Neural progenitor cell (in vitro differentiated cells): ENCODE measurements around the gene HEXB. TPM values are rescaled to one million over a fixed set of nuclear protein-coding genes. Genes with fewer than 3 reads are reported as not detected.
"Not testable (repeated sequence)": the region's sequence is repeated elsewhere in the genome, so short reads cannot be mapped to it uniquely, and the experiment has no call there.

ENCODE experiments used
- DNase-seq: peaks from one replicate; pipeline ENCODE4 v3.0.0-alpha.2; 2016; ENCODE audit warnings: low spot score
- H2AFZ ChIP-seq: fragments of 200-600 bp; sonication (generic); replicated peaks from 2 replicates; pipeline ENCODE4 v1.6.1; 2016; ENCODE audit warnings: antibody characterized with exemption
- H3F3A ChIP-seq: fragments of 200-600 bp; sonication (generic); 2 replicates; pipeline ENCODE4 v1.6.1; 2016; ENCODE audit warnings: antibody characterized with exemption, low read depth
- H3K27ac ChIP-seq: fragments of 200-600 bp; sonication (generic); 2 replicates; pipeline ENCODE4 v1.5.1; 2016; ENCODE audit warnings: mild to moderate bottlenecking
- H3K27me3 ChIP-seq: fragments of 200-600 bp; sonication (generic); 2 replicates; pipeline ENCODE4 v1.6.1; 2016; ENCODE audit warnings: mild to moderate bottlenecking, moderate library complexity
- H3K36me3 ChIP-seq: fragments of 200-600 bp; sonication (generic); 2 replicates; pipeline ENCODE4 v1.5.1; 2016
- H3K4me1 ChIP-seq: fragments of 200-600 bp; sonication (generic); 2 replicates; pipeline ENCODE4 v1.6.1; 2016; ENCODE audit warnings: mixed run types
- H3K4me2 ChIP-seq: fragments of 200-600 bp; sonication (generic); 2 replicates; pipeline ENCODE4 v1.6.1; 2016
- H3K4me3 ChIP-seq: fragments of 200-600 bp; sonication (generic); 2 replicates; pipeline ENCODE4 v1.5.1; 2016
- H3K79me2 ChIP-seq: fragments of 200-600 bp; sonication (generic); 2 replicates; pipeline ENCODE4 v1.6.1; 2016; ENCODE audit warnings: low read depth
- H3K9ac ChIP-seq: fragments of 200-600 bp; sonication (generic); 2 replicates; pipeline ENCODE4 v1.6.1; 2016
- H3K9me3 ChIP-seq: fragments of 200-600 bp; sonication (generic); 2 replicates; pipeline ENCODE4 v1.5.1; 2016; ENCODE audit warnings: low read depth
- H4K20me1 ChIP-seq: fragments of 200-600 bp; sonication (generic); 2 replicates; pipeline ENCODE4 v1.6.1; 2016; ENCODE audit warnings: low read depth
- H3K27ac Mint-ChIP-seq: 3 replicates; pipeline ENCODE4 v1.8.0; 2021; ENCODE audit warnings: mixed read lengths
- H3K27me3 Mint-ChIP-seq: 2 replicates; pipeline ENCODE4 v1.8.0; 2022; ENCODE audit warnings: low read depth, mild to moderate bottlenecking, inconsistent platforms, moderate library complexity, mixed read lengths; ENCODE audit not compliant: insufficient read depth
- H3K36me3 Mint-ChIP-seq: 3 replicates; pipeline ENCODE4 v1.8.0; 2021; ENCODE audit warnings: mixed read lengths
- H3K4me1 Mint-ChIP-seq: 3 replicates; pipeline ENCODE4 v1.8.0; 2021; ENCODE audit warnings: mixed read lengths
- H3K4me3 Mint-ChIP-seq: 3 replicates; pipeline ENCODE4 v1.8.0; 2021; ENCODE audit warnings: mild to moderate bottlenecking, moderate library complexity, mixed read lengths
- H3K9me3 Mint-ChIP-seq: 3 replicates; pipeline ENCODE4 v1.8.0; 2020; ENCODE audit warnings: mixed read lengths
- EZH2 ChIP-seq: fragments of 200-600 bp; sonication (generic); IDR thresholded peaks from 2 replicates; pipeline ENCODE4 v1.6.1; 2017; ENCODE audit warnings: antibody characterized with exemption, mild to moderate bottlenecking, moderate library complexity
- EZH2phosphoT487 ChIP-seq: fragments of 200-600 bp; sonication (generic); IDR thresholded peaks from 2 replicates; pipeline ENCODE4 v1.6.1; 2017; ENCODE audit warnings: antibody characterized with exemption
- total RNA-seq: library from RNA; depleted of rRNA; stranded (reverse); fragments of >200 nt; gene quantifications from 2 replicates; pipeline ENCODE4 v1.2.3, GENCODE V29; 2015; ENCODE audit warnings: low replicate concordance
- TF ChIP-seq, protein P1 (sequence below): fragments of 200-600 bp; sonication (generic); IDR thresholded peaks from 2 replicates; pipeline ENCODE4 v1.5.1; 2017; ENCODE audit warnings: antibody characterized with exemption, mild to moderate bottlenecking

HEXB gene
- total RNA-seq, 1 donor from 2014 or later: 65.6 TPM

DNA sequence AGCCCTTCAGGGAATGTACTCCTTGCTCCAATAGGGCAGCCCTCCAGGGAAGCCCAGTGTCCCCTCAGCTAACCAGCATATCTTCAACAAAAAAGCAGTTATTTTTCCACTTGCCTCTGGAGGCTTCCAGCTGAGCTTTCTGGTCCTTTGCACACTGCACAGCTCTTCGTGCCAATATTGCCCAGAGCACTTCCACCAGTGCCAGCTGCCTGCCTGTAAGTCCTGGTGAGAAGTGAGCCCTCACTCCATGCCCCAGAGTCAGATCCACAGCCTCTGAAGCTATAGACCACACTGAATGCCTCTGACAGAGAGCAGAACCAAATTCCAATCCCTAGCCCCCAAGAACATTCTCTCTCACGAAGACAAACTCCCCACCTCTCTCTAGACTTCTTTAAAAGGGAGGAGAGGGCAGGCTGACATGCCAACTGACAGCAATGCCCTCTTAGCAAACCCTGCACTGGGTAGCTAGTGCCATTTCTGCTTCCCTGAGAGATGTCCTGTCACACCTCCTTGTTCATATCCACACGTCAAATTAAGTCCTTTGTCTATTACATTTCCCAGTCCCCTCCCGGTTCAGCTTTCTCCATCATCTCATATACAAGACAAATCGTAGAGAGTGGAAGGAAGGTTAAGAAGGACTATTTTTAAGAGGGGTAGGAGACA, 12.7 kb upstream of the HEXB start:
- H3K4me2 ChIP-seq: no peak overlapping the region
- no peaks in the 10 kb centered on the region for H3K4me1 ChIP-seq
- TF ChIP-seq EZH2 (no peak), EZH2phosphoT487 (no peak)
- TF ChIP-seq, protein P1, sequence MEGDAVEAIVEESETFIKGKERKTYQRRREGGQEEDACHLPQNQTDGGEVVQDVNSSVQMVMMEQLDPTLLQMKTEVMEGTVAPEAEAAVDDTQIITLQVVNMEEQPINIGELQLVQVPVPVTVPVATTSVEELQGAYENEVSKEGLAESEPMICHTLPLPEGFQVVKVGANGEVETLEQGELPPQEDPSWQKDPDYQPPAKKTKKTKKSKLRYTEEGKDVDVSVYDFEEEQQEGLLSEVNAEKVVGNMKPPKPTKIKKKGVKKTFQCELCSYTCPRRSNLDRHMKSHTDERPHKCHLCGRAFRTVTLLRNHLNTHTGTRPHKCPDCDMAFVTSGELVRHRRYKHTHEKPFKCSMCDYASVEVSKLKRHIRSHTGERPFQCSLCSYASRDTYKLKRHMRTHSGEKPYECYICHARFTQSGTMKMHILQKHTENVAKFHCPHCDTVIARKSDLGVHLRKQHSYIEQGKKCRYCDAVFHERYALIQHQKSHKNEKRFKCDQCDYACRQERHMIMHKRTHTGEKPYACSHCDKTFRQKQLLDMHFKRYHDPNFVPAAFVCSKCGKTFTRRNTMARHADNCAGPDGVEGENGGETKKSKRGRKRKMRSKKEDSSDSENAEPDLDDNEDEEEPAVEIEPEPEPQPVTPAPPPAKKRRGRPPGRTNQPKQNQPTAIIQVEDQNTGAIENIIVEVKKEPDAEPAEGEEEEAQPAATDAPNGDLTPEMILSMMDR: no peak
- Mint-ChIP-seq H3K36me3 (no peaks in the 10 kb centered on the region), H3K4me3 (no peak overlapping the region), H3K9me3 (no peaks in the 10 kb centered on the region), H3K4me1 (peaks cover 15% of the 10 kb centered on the region), H3K27ac (no peak overlapping the region), H3K27me3 (peaks cover 2% of the 10 kb centered on the region)
- no peaks in the 10 kb centered on the region for H3K79me2 ChIP-seq
- no peak for DNase-seq
- H2AFZ ChIP-seq: no peak overlapping the region
- H4K20me1 ChIP-seq: no peaks in the 10 kb centered on the region
- no peak overlapping the region for H3K4me3 ChIP-seq
- no peaks in the 10 kb centered on the region for H3K9me3 ChIP-seq
- no peaks in the 10 kb centered on the region for H3F3A ChIP-seq
- H3K36me3 ChIP-seq: no peaks in the 10 kb centered on the region
- no peak overlapping the region for H3K9ac ChIP-seq
- no peak overlapping the region for H3K27ac ChIP-seq
- H3K27me3 ChIP-seq: no peaks in the 10 kb centered on the region

DNA sequence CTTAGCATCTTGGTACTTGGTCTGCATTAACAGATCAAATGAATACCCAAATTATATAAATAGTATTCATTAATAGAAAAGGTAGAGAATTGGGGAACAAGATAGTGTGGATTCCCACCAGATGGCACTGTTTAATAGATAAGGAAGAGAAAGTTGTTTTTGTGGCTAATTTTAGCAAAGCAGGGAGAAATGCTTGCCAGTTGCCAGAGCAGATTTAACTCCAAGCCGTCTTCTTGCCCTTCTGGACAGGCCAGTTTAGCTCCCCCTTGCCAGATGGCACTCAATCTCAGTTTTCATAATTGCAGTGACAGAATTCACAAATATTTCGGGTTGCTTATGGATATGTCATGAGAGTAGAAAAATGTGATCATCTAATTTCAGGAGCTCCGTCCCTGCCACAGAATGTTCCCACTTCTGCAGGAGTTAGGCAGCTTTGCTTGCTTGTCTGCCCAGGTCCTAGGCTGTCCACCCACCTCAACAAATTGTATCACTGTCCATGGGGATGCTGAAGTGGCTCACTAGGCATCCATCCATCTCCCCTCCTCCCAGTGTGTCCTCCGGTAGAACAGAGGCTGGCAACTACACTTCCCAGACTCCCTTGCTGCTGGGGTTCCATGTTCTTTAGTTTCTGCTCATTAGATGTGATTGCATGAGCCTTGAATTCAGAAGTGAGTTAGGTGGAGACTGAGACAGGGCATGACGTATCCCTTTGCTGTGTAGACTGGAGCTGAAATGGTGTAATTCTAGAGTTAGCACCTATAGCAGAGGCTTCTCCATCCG, 11.8 kb upstream of the HEXB start:
- H3K36me3 Mint-ChIP-seq: no peaks in the 10 kb centered on the region
- no peak overlapping the region for H3K9ac ChIP-seq
- DNase-seq: peak; percentile 45

DNA sequence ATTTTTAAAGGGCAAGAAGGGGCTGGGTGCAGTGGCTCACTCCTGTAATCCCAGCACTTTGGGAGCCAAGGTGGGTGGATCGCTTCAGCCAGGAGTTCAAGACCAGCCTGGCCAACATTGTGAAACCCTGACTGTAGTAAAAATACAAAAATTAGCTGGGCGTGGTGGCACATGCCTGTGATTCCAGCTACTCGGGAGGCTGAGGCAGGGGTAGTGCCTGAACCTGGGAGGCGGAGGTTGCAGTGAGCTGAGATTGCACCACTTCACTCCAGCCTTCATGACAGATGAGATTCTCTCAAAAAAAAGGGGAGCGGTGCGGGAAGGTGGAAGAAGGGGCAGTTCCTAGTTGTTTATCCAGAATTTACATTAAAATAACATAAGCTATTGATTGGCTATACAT, 8.6 kb upstream of the HEXB start:
- H3K36me3 ChIP-seq, H4K20me1 ChIP-seq, H3K9me3 ChIP-seq, H3K36me3 Mint-ChIP-seq, H3K9ac ChIP-seq, H2AFZ ChIP-seq, H3K79me2 ChIP-seq, H3K27me3 ChIP-seq, H3K27ac Mint-ChIP-seq, H3K27me3 Mint-ChIP-seq, H3K27ac ChIP-seq, H3K4me3 Mint-ChIP-seq, H3K4me2 ChIP-seq, H3K4me1 ChIP-seq, H3K4me3 ChIP-seq, H3F3A ChIP-seq, DNase-seq, H3K9me3 Mint-ChIP-seq: not testable (repeated sequence)
- peaks cover 13% of the 10 kb centered on the region for H3K4me1 Mint-ChIP-seq

More for the DNA sequence above, 11.8 kb upstream of the HEXB start:
- no peak overlapping the region for H3K27ac Mint-ChIP-seq
- Histone ChIP-seq H3F3A (no peaks in the 10 kb centered on the region), H3K27ac (no peak overlapping the region), H3K27me3 (no peaks in the 10 kb centered on the region), H2AFZ (peak overlapping the region; percentile 44), H3K9me3 (no peaks in the 10 kb centered on the region), H3K79me2 (no peaks in the 10 kb centered on the region), H3K36me3 (no peaks in the 10 kb centered on the region), H3K4me1 (no peaks in the 10 kb centered on the region), H3K4me3 (no peak overlapping the region), H4K20me1 (no peaks in the 10 kb centered on the region), H3K4me2 (no peak overlapping the region)
- H3K4me1 Mint-ChIP-seq: peaks cover 15% of the 10 kb centered on the region
- H3K9me3 Mint-ChIP-seq: no peaks in the 10 kb centered on the region
- no peak for TF ChIP-seq EZH2phosphoT487
- TF ChIP-seq, protein P1: peak; percentile 55
- H3K4me3 Mint-ChIP-seq: no peak overlapping the region
- peaks cover 2% of the 10 kb centered on the region for H3K27me3 Mint-ChIP-seq

DNA sequence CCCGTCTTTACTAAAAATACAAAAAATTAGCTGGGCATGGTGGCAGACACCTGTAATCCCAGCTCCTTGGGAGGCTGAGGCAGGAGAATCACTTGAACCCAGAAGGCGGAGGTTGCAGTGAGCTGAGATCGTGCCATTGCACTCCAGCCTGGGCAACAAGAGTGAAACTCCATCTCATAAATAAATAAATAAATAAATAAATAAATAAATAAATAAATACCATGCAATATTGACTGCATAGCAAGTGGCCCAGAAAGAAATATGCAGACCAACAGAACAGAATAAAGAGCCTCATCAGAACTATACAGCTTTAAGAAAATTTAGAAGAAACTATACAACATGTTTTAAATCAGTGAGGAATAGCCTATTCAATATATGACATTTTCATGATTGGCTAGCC, 6.9 kb upstream of the HEXB start:
- not testable (repeated sequence) for H3K36me3 ChIP-seq, H3K27ac Mint-ChIP-seq, H3K9me3 Mint-ChIP-seq, H3K4me2 ChIP-seq, H3K9me3 ChIP-seq, H3K36me3 Mint-ChIP-seq, H3F3A ChIP-seq, H3K9ac ChIP-seq, H3K27me3 ChIP-seq, H3K4me3 ChIP-seq, H3K4me1 ChIP-seq, H2AFZ ChIP-seq, H3K27me3 Mint-ChIP-seq, DNase-seq, H3K79me2 ChIP-seq, H3K4me3 Mint-ChIP-seq, H3K4me1 Mint-ChIP-seq, H4K20me1 ChIP-seq, H3K27ac ChIP-seq

DNA sequence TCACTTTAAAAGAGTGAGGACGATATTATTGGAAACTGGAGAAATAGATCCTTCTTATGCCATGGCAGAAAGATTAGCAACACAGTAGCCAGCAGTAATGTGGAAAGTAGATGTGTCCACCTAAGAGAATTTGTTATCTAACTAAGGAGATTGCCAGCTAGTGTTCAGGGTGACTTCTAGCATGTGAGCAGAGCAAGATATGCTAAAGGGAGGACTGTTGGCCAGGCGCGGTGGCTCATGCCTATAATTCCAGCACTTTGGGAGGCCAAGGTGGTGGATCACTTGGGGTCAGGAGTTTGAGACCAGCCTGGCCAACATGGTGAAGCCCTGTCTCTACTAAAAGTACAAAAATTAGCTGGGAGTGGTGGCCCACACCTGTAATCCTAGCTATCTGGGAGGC, 5.7 kb upstream of the HEXB start:
- H3K4me1 ChIP-seq, H3K27me3 Mint-ChIP-seq, DNase-seq, H3K9ac ChIP-seq, H2AFZ ChIP-seq, H3K79me2 ChIP-seq, H3K36me3 Mint-ChIP-seq, H3K9me3 ChIP-seq, H3K4me3 ChIP-seq, H3K4me2 ChIP-seq, H3K9me3 Mint-ChIP-seq, H3K4me3 Mint-ChIP-seq, H3K4me1 Mint-ChIP-seq, H3F3A ChIP-seq, H3K36me3 ChIP-seq, H3K27ac ChIP-seq, H3K27ac Mint-ChIP-seq, H3K27me3 ChIP-seq, H4K20me1 ChIP-seq: not testable (repeated sequence)
